IPS-18c (cell line): Measurements from ENCODE around the gene IL34.

Experiments used
- H3K4me3 ChIP-seq: 2 replicates; pipeline ENCODE4 v1.7.0; 2013; ENCODE audit warnings: low read depth, mild to moderate bottlenecking, low read length, moderate library complexity; ENCODE audit not compliant: insufficient read depth
- H3K9me3 ChIP-seq: one replicate; pipeline ENCODE4 v1.6.1; 2013; ENCODE audit warnings: mild to moderate bottlenecking, low read length, moderate library complexity; ENCODE audit not compliant: control insufficient read depth, insufficient read depth

Gene IL34

GRCh38 chr16:70701596-70701995, 55.2 kb downstream of the IL34 start:
- Histone ChIP-seq H3K4me3 (no peak overlapping the region), H3K9me3 (no peaks in the 10 kb centered on the region)

- Histone ChIP-seq H3K9me3 (no peaks in the 10 kb centered on the region), H3K4me3 (no peak overlapping the region)
Measured at GRCh38 chr16:70701998-70702397, 55.6 kb downstream of the IL34 start.

- Histone ChIP-seq H3K9me3 (no peaks in the 10 kb centered on the region), H3K4me3 (no peak overlapping the region)
Measured at GRCh38 chr16:70702624-70703023, 56.3 kb downstream of the IL34 start.

GRCh38 chr16:70703041-70703834, 56.9 kb downstream of the IL34 start:
- no peaks in the 10 kb centered on the region for H3K9me3 ChIP-seq

GRCh38 chr16:70703835-70704381, 57.5 kb downstream of the IL34 start:
- Histone ChIP-seq H3K4me3 (no peak overlapping the region), H3K9me3 (no peaks in the 10 kb centered on the region)

More at GRCh38 chr16:70703041-70703834, 56.9 kb downstream of the IL34 start:
- H3K4me3 ChIP-seq, result no peak overlapping the region

GRCh38 chr16:70704586-70704985, 58.2 kb downstream of the IL34 start:
- H3K4me3 ChIP-seq, result no peak overlapping the region
- H3K9me3 ChIP-seq, result no peaks in the 10 kb centered on the region

- no peaks in the 10 kb centered on the region for H3K9me3 ChIP-seq
- H3K4me3 ChIP-seq, result no peak overlapping the region
Measured at GRCh38 chr16:70705056-70705455, 58.7 kb downstream of the IL34 start.

- no peak overlapping the region for H3K4me3 ChIP-seq
- H3K9me3 ChIP-seq, result no peaks in the 10 kb centered on the region
Measured at GRCh38 chr16:70706948-70707465, 60.6 kb downstream of the IL34 start.

GRCh38 chr16:70708366-70709246, 62.2 kb downstream of the IL34 start:
- Histone ChIP-seq H3K9me3 (no peaks in the 10 kb centered on the region), H3K4me3 (no peak overlapping the region; the same call in 1 of the 2 replicates)

- no peak overlapping the region for H3K4me3 ChIP-seq
Measured at GRCh38 chr16:70709457-70709856, 63.1 kb downstream of the IL34 start.

GRCh38 chr16:70709942-70710341, 63.6 kb downstream of the IL34 start:
- Histone ChIP-seq H3K9me3 (no peaks in the 10 kb centered on the region), H3K4me3 (no peak overlapping the region)

More at GRCh38 chr16:70709457-70709856, 63.1 kb downstream of the IL34 start:
- no peaks in the 10 kb centered on the region for H3K9me3 ChIP-seq
